SJSA1 (cell line): Measurements from ENCODE around the gene SHROOM3. TPM values are rescaled to one million over a fixed set of nuclear protein-coding genes. Genes with fewer than 3 reads are reported as not detected.
"Not testable (repeated sequence)": the region's sequence is repeated elsewhere in the genome, so short reads cannot be mapped to it uniquely, and the experiment has no call there.

Experiments
- DNase-seq, 2 experiments: peaks; one replicate each; pipeline ENCODE4 v3.0.0-alpha.2; 2015 to 2020; ENCODE audit warnings: low spot score in 2 of 2, low read depth in 1 of 2
- H3K27ac ChIP-seq: fragments of 250-450 bp; sonication (Bioruptor Pico); 2 replicates; pipeline ENCODE4 v1.5.1; 2020; ENCODE audit warnings: mild to moderate bottlenecking, moderate library complexity
- H3K27me3 ChIP-seq: fragments of 250-450 bp; sonication (Bioruptor Pico); replicated peaks from 2 replicates; pipeline ENCODE4 v1.5.1; 2020; ENCODE audit warnings: mild to moderate bottlenecking, moderate library complexity
- H3K36me3 ChIP-seq: fragments of 250-450 bp; sonication (Bioruptor Pico); 2 replicates; pipeline ENCODE4 v1.5.1; 2020; ENCODE audit warnings: mild to moderate bottlenecking
- H3K4me1 ChIP-seq: fragments of 250-450 bp; sonication (Bioruptor Pico); replicated peaks from 2 replicates; pipeline ENCODE4 v1.6.1; 2021; ENCODE audit warnings: mild to moderate bottlenecking
- H3K4me3 ChIP-seq: fragments of 250-450 bp; sonication (Bioruptor Pico); 2 replicates; pipeline ENCODE4 v1.5.1; 2020; ENCODE audit warnings: mild to moderate bottlenecking
- H3K9me3 ChIP-seq: fragments of 250-450 bp; sonication (Bioruptor Pico); replicated peaks from 2 replicates; pipeline ENCODE4 v1.5.1; 2020; ENCODE audit warnings: mild to moderate bottlenecking
- total RNA-seq: library from RNA; depleted of rRNA; stranded (reverse); fragments of >200 nt; shearing (Covaris generic); gene quantifications from 2 replicates; pipeline ENCODE4 v1.2.3, GENCODE V29; 2014; rRNA removed

SHROOM3 gene
- total RNA-seq, result 18.7 and 22.5 TPM in 2 replicates

GRCh38 chr4:76434901-76435527 is at the start of gene SHROOM3:
SHROOM3 (plus strand) TSS chr4:76435229; CDS start chr4:76436053, 824 bp downstream.
- Histone ChIP-seq H3K27me3 (no peaks in the 10 kb centered on the region), H3K27ac (no peak within 1 kb of the TSS), H3K4me1 (peaks cover 17% of the 10 kb centered on the region), H3K36me3 (no peaks in the 10 kb centered on the region), H3K4me3 (no peak within 1 kb of the TSS), H3K9me3 (no peaks in the 10 kb centered on the region)
- no peak for DNase-seq

GRCh38 chr4:76385974-76386373 is 49.1 kb upstream of the SHROOM3 start:
- Histone ChIP-seq H3K9me3 (no peaks in the 10 kb centered on the region), H3K27me3 (0 out of 2 replicates have a peak, but pooled peaks cover 1% of the 10 kb centered on the region), H3K4me3 (no peak overlapping the region), H3K36me3 (no peaks in the 10 kb centered on the region), H3K27ac (no peak overlapping the region), H3K4me1 (no peaks in the 10 kb centered on the region)
- DNase-seq, result no peak

DNA sequence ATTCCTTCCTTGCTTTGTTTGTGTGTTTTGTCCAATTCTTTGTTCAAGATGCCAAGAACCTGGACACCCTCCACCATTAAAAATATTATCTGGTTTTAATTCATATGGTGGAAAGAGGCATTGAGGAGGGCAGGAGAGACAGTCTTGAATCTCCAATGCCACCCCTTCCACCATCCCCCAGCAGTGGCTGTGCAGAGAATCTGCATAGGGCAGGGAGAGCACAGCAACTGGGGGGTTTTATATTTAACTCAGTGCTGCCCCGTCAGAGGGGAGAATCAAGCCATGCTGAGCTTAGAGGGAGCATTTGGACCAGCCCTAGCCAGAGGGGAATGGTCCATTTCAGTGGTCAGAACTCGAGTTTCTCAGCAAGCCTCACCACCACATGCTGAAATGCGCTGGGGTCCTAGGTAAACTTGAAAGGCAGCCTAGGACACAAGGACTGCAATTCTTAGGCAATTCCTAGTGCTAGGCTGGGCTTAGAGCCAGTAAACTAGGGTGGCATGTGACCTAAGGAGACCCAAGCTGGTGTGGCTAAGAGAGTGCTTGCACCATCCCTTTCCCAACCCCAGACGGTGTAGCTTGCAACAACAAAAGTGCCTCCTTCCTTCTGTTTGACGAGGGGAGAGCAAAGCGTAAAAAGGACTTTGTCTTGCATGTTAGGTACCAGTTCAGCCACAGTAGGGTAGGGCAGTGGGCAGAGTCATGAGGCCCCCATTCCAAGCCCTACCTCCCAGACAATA is 48.3 kb upstream of the SHROOM3 start:
- DNase-seq, result no peak
- Histone ChIP-seq H3K27ac (no peak overlapping the region), H3K9me3 (no peaks in the 10 kb centered on the region), H3K4me1 (no peaks in the 10 kb centered on the region), H3K27me3 (0 out of 2 replicates have a peak, but pooled peaks cover 5% of the 10 kb centered on the region), H3K36me3 (no peaks in the 10 kb centered on the region), H3K4me3 (no peak overlapping the region)

GRCh38 chr4:76388160-76388908 is 46.7 kb upstream of the SHROOM3 start:
- no peak for DNase-seq
- Histone ChIP-seq H3K36me3 (no peaks in the 10 kb centered on the region), H3K9me3 (no peaks in the 10 kb centered on the region), H3K4me3 (no peak overlapping the region), H3K27ac (no peak overlapping the region), H3K4me1 (no peaks in the 10 kb centered on the region), H3K27me3 (0 out of 2 replicates have a peak, but pooled peaks cover 5% of the 10 kb centered on the region)

DNA sequence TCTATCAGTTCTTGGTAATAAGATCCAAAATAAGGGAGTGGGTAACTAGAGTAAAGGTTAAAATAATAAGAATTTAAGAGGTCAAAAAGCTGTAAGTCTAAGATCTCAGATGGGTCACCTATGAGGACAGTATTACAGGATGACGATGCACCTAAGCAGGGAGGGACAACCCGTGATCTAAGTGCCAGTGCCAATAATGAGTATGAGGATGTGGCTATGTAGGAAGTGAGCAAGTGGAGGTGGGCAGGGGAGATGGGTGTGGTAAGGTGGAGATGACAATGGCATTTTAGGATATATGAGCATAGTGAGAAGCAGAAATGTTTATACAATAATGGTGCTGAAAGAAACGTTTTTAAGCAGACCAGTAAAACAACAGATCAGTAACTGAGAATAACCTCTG is 33.4 kb upstream of the SHROOM3 start:
- no peak for DNase-seq
- no peaks in the 10 kb centered on the region for H3K36me3 ChIP-seq
- H3K9me3 ChIP-seq, result no peaks in the 10 kb centered on the region
- H3K4me3 ChIP-seq, result no peak overlapping the region
- H3K27ac ChIP-seq, result no peak overlapping the region
- no peaks in the 10 kb centered on the region for H3K4me1 ChIP-seq
- H3K27me3 ChIP-seq, result peaks cover 21% of the 10 kb centered on the region; the same call in 1 of the 2 replicates

DNA sequence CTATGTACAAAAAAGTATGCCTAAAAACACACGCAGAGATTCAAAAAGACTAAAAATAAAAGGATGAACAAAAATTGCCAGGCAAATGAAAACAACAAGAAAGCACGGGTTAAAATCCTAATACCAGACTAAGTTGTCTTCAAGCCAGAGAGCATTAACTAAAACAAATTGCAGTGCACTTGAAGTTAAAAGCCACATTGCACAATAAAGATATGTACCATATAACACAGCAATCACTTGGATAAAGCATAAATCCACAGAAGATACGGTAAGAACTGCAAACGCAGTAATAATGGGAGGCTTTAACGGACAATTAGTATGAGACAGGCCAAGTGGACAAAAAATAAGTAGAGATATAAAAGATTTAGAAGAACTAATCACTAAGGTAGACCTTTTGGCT is 28.9 kb upstream of the SHROOM3 start:
- Histone ChIP-seq H3K27ac (no peak overlapping the region), H3K36me3 (no peaks in the 10 kb centered on the region), H3K9me3 (no peaks in the 10 kb centered on the region), H3K4me3 (no peak overlapping the region), H3K4me1 (no peaks in the 10 kb centered on the region), H3K27me3 (peaks cover 21% of the 10 kb centered on the region; the same call in 1 of the 2 replicates)
- DNase-seq, result no peak

DNA sequence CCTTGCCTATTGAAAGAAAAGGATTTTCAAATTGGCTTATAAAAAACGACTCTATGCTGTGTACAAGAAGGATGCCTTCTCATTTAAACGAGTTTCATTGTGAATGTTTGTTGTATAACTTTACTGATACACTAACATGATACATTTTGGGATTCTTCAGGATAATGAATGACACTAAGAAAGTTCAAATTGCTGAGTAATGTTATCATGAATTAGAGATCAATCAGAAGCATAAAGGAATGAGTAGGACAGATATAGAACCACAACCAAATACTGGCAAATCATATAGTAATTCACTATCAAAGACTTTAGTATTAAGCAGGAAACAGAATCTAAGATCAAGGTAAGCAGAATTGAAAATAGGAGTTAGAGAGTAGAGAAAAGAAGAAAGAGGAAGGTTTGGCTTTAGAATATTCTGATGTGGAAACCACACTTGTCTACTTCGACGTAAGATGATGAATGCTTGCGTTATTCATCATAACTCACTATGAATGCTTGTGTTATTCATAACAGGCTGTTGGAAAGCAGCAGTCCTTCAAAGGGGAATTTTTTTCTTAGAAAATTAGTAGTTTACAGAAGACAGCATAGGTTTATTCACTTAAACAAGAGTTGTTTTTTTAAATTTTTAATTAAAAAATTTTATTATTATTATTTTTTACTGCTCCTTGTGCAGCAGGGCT is 27.4 kb upstream of the SHROOM3 start:
- H3K4me1 ChIP-seq, result no peaks in the 10 kb centered on the region
- H3K4me3 ChIP-seq, result no peak overlapping the region
- H3K27me3 ChIP-seq, result peaks cover 21% of the 10 kb centered on the region; the same call in 1 of the 2 replicates
- DNase-seq, result no peak
- H3K9me3 ChIP-seq, result no peaks in the 10 kb centered on the region
- H3K27ac ChIP-seq, result no peak overlapping the region
- no peaks in the 10 kb centered on the region for H3K36me3 ChIP-seq

DNA sequence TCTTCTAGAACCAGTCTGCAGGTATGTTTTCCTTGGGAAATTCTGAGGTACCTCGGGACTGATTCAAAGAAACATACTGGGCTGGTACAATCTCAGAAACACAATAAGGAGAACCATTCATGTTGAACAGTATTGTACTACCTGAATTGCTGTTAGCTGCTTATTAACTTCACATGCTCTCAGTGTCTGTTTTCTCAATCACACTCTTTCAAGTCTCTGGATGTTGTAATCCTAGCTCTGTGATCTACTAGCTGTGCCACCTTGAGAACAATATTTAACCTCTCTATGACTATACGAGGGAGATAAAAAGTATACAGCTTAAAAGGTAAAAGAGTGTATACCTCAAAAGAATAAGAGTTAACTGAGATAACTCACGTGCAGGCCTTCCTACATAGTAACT is 24.4 kb upstream of the SHROOM3 start:
- peaks cover 6% of the 10 kb centered on the region; the same call in 1 of the 2 replicates for H3K27me3 ChIP-seq
- no peak overlapping the region for H3K4me3 ChIP-seq
- H3K27ac ChIP-seq, result no peak overlapping the region
- no peak for DNase-seq
- no peaks in the 10 kb centered on the region for H3K9me3 ChIP-seq
- no peaks in the 10 kb centered on the region for H3K4me1 ChIP-seq
- H3K36me3 ChIP-seq, result no peaks in the 10 kb centered on the region

DNA sequence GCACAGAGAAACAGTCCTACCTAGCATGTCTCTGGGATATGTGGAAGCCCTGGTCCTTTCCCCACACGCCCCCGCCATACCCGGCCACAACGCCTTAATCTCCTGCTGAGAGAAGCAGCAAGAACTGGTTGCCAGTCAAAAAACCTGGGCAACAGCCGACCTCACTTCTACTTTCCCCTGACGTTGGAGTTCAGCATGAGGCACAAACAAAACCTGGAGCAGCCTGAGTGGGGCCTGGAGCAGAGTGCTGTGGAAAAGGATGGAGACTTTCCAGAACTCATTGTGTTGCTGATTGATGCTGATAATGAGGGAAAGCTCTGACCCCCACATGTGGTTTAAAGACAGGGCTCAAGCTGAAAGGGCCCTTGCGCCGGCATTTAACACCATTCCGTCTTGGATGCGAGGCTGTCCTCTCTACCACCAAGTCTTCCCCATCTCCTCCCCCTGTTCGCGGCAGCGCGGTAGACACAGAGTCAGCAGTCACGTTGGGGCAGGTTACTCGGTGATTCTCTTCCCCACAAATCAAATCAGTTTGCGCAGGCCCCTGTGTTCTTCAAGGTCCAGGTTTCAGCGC is 14.8 kb upstream of the SHROOM3 start:
- H3K9me3 ChIP-seq, result no peaks in the 10 kb centered on the region
- no peaks in the 10 kb centered on the region for H3K27me3 ChIP-seq
- H3K4me3 ChIP-seq, result no peak overlapping the region
- no peak for DNase-seq
- H3K36me3 ChIP-seq, result no peaks in the 10 kb centered on the region
- H3K27ac ChIP-seq, result no peak overlapping the region
- H3K4me1 ChIP-seq, result peaks cover 9% of the 10 kb centered on the region

DNA sequence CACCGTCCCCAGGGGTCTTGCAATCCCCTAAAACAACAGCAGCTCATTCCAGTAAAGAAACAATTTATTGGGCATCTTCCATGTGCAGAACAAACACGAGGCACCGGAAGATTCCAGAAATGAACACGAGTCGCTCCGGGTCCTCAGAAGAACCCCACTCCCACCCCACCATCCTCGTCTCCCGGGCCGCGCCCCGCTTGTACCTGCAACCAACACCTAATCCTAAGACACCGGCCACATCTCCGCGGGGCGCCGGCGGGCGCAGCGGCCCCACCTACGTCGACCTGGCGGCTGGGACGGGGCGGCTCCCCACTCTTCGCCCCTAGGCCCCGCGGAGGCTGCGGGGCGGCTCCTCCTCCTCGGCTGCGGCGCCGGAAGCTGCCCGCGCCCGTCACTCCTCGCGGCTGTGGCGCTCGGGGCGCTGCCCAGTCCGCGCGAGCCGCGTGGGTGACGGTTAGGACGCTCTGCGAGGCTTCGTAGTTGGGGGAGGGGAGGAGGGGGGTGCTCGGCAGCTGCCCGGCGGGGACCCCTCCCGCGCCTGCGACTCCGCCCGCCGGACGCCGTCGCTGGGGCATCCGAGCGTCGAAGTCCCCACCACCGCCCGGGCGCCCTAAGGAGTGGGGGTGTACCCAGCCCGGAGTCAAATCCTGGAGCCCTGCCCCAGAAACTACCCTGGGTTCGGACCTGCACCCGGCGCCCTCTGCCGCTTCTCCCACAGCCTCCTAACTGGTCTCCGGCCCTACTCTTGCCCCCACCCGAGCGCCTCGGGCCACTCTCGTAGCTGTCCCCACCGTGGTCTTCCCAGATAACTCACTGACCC is 14.1 kb upstream of the SHROOM3 start, which contains the start of gene CCDC158:
TSS of gene CCDC158 (minus strand) at position 380 of the 820 bp plus-strand sequence. CDS start 17,934 bp downstream, outside the sequence.
- Histone ChIP-seq H3K9me3 (no peaks in the 10 kb centered on the region), H3K27ac (no peak within 1 kb of the TSS), H3K27me3 (no peaks in the 10 kb centered on the region), H3K36me3 (no peaks in the 10 kb centered on the region), H3K4me1 (peaks cover 12% of the 10 kb centered on the region), H3K4me3 (peak within 1 kb of the TSS; percentile 44)
- DNase-seq, result no peak

DNA sequence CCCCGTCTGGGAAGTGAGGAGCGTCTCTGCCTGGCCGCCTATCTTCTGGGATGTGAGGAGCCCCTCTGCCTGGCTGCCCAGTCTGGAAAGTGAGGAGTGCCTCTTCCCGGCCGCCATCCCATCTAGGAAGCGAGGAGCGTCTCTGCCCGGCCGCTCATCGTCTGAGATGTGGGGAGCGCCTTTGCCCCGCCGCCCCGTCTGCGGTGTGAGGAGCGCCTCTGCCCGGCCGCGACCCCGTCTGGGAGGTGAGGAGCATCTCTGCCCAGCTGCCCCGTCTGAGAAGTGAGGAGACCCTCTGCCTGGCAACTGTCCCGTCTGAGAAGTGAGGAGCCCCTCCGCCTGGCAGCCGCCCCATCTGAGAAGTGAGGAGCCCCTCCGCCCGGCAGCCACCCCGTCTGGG is 11.9 kb upstream of the SHROOM3 start:
- not testable (repeated sequence) for DNase-seq, H3K36me3 ChIP-seq, H3K4me3 ChIP-seq, H3K27me3 ChIP-seq, H3K9me3 ChIP-seq, H3K27ac ChIP-seq
- H3K4me1 ChIP-seq, result peaks cover 15% of the 10 kb centered on the region

DNA sequence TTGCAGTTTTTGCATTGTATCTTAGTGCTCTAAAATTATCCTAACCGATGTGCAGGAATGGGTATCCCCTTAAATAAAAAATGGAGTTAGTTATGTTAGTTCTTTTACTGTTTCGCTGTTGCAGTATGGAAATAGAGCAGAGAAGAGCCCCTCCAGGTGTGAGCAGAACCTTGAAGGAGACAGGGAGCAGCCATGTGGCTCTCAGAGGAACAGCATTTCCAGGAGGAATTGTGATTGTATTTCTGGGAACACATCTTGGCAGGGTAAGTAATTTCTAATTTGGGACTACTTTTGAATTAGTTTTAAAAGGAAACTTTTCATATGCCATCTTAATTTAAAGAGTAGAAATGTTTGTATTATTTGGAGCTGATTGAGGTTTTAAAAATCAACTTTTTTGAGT is 8.8 kb upstream of the SHROOM3 start:
- Histone ChIP-seq H3K4me3 (no peak overlapping the region), H3K27me3 (no peaks in the 10 kb centered on the region), H3K4me1 (peaks cover 7% of the 10 kb centered on the region), H3K27ac (no peak overlapping the region), H3K9me3 (no peaks in the 10 kb centered on the region), H3K36me3 (no peaks in the 10 kb centered on the region)
- no peak for DNase-seq
